ENCODE measurements around the gene CENPE. TPM values are rescaled to one million over a fixed set of nuclear protein-coding genes. Genes with fewer than 3 reads are reported as not detected.

Gene CENPE
- total RNA-seq, 1 donor = 13.0 TPM

- DNase-seq (ENCODE audit: insufficient read length, low spot score, missing footprints) = no peak
These were observed 93.3 kb downstream of the CENPE start for GRCh38 chr4:103104886-103105285.

DNA sequence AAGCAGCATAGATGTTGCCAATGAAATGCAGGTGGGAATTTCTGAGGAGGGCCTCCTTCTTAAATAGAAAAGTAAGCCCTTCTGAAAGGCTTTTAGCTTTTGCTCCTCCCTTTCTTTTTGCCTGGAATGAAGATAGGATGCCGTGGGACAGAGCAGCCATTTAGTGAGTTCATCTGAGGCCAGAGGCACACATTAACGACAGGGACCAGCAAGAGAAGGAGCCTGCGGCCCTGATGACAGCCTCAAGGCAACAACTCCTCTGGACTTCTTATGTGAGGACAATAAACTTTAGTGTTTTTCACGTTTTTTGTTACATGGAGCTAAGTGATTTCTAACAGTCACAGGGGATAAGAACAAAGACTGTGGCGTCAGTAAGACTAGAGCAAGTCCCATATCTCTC lies 97.5 kb downstream of the CENPE start:
- Histone ChIP-seq H4K20me1 (ENCODE audit: insufficient read depth, low read length) (no peaks in the 10 kb centered on the region), H3K27ac (ENCODE audit: low read depth, low read length) (no peak overlapping the region), H3K36me3 (ENCODE audit: insufficient read depth, low read length) (no peaks in the 10 kb centered on the region), H3K4me1 (ENCODE audit: insufficient read depth, low read length) (peaks cover 14% of the 10 kb centered on the region), H3K4me2 (ENCODE audit: insufficient read depth, low read length) (no peak overlapping the region), H3K9me3 (ENCODE audit: low read depth, low read length) (no peaks in the 10 kb centered on the region), H3K4me3 (ENCODE audit: insufficient read depth, low read length) (no peak overlapping the region), H3K27me3 (ENCODE audit: insufficient read depth, low read length) (no peaks in the 10 kb centered on the region), H3K79me2 (ENCODE audit: insufficient read depth, low read length) (peaks cover 16% of the 10 kb centered on the region), H2AFZ (ENCODE audit: low read length) (peak overlapping the region; percentile 18)
- TF ChIP-seq CTCF (IDR thresholded peaks at IDR 0.05; ENCODE audit: extremely low read depth, low read depth, low read length) = no peak
- DNase-seq (ENCODE audit: insufficient read length, low spot score, missing footprints) = no peak

More at GRCh38 chr4:103104886-103105285, 93.3 kb downstream of the CENPE start:
- no peaks in the 10 kb centered on the region for H3K4me1 ChIP-seq (ENCODE audit: insufficient read depth, low read length)
- H4K20me1 ChIP-seq (ENCODE audit: insufficient read depth, low read length) = no peaks in the 10 kb centered on the region
- H3K9me3 ChIP-seq (ENCODE audit: low read depth, low read length) = no peaks in the 10 kb centered on the region
- no peak for TF ChIP-seq CTCF (IDR thresholded peaks at IDR 0.05; ENCODE audit: extremely low read depth, low read depth, low read length)
- no peak overlapping the region for H2AFZ ChIP-seq (ENCODE audit: low read length)
- H3K79me2 ChIP-seq (ENCODE audit: insufficient read depth, low read length) = no peaks in the 10 kb centered on the region
- H3K27me3 ChIP-seq (ENCODE audit: insufficient read depth, low read length) = no peaks in the 10 kb centered on the region
- H3K36me3 ChIP-seq (ENCODE audit: insufficient read depth, low read length) = peaks cover 12% of the 10 kb centered on the region
- no peak overlapping the region for H3K4me3 ChIP-seq (ENCODE audit: insufficient read depth, low read length)
- no peak overlapping the region for H3K4me2 ChIP-seq (ENCODE audit: insufficient read depth, low read length)
- H3K27ac ChIP-seq (ENCODE audit: low read depth, low read length) = no peak overlapping the region

DNA sequence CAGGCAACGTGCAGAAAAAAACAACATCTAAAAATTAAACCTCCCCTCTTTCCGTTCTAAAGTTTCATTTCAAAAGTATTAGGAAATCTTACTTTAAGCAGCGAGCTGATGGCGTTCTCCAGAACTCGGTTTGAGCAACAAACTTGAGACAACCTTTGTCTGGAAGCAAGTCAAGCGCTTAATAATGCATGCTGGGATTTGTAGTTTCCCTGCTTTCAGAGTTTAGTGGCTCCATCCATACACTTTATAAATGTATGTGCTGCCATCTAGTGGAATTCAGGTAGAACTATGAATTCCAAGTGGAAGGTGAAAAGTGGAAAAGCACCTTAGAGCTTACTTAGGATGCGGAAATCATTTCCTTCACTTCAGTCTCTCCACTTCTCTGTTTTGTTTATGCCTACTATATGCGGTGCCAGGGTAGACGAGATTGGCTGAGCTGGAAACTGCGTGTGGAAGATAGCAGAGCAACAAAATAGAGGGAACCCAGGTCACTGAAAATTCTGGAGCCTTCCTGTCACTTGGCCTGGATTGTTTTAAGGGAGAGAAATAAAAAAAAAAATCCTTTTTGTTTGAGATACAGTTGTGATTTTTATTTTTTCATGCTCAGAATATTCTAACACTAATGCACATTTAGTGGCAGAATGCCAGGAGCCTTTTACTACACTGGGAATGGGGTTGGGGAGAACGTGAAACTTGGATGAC lies 98.3 kb downstream of the CENPE start, which contains the start of gene BDH2:
BDH2 (minus strand) TSS at position 144 of the 702 bp plus-strand sequence. CDS start 3,580 bp downstream, outside the sequence.
- peak within 1 kb of the TSS; percentile 76 for H3K27ac ChIP-seq (ENCODE audit: low read depth, low read length)
- no peaks in the 10 kb centered on the region for H3K36me3 ChIP-seq (ENCODE audit: insufficient read depth, low read length)

More for the DNA sequence above, 98.3 kb downstream of the CENPE start, which contains the start of gene BDH2:
- Histone ChIP-seq H3K79me2 (ENCODE audit: insufficient read depth, low read length) (peaks cover 16% of the 10 kb centered on the region), H3K4me3 (ENCODE audit: insufficient read depth, low read length) (peak within 1 kb of the TSS; percentile 69), H2AFZ (ENCODE audit: low read length) (peak within 1 kb of the TSS; percentile 80), H3K4me1 (ENCODE audit: insufficient read depth, low read length) (peaks cover 14% of the 10 kb centered on the region), H4K20me1 (ENCODE audit: insufficient read depth, low read length) (no peaks in the 10 kb centered on the region), H3K4me2 (ENCODE audit: insufficient read depth, low read length) (peak within 1 kb of the TSS; percentile 88), H3K9me3 (ENCODE audit: low read depth, low read length) (no peaks in the 10 kb centered on the region), H3K27me3 (ENCODE audit: insufficient read depth, low read length) (no peaks in the 10 kb centered on the region)
- peak; percentile 81 for TF ChIP-seq CTCF (IDR thresholded peaks at IDR 0.05; ENCODE audit: extremely low read depth, low read depth, low read length)
- peak; percentile 79 for DNase-seq (ENCODE audit: insufficient read length, low spot score, missing footprints)
